H1 (cell line): Measurements from ENCODE around the gene VWA7. TPM values are rescaled to one million over a fixed set of nuclear protein-coding genes. Genes with fewer than 3 reads are reported as not detected.

Experiments
- CTCF ChIA-PET: fragments of 300-600 bp; sonication (Branson Sonifier 250); formaldehyde crosslinking; loops from one replicate; lab custom pipeline; 2021; ENCODE audit not compliant: partially characterized antibody; lab: Charles Lee
- POLR2A ChIA-PET: fragments of 300-600 bp; sonication (Branson Sonifier 250); formaldehyde crosslinking; loops from one replicate; lab custom pipeline; 2021; ENCODE audit warnings: inconsistent platforms; ENCODE audit not compliant: partially characterized antibody; lab: Charles Lee
- DNase-seq, 2 experiments: peaks; one replicate each; pipeline versions ENCODE4 v3.0.0 to v3.0.0-alpha.2; 2010 to 2022; ENCODE audit warnings: low spot score in 2 of 2, low read depth in 1 of 2, mixed read lengths in 1 of 2
- FAIRE-seq: peaks from 2 replicates; lab custom pipeline; 2011; peaks lifted over from hg19 to GRCh38; lab: Jason Lieb, UNC
- H2AFZ ChIP-seq: 2 replicates; pipeline ENCODE4 v1.8.1; 2012; ENCODE audit warnings: low read length, inconsistent platforms
- H2AK5ac ChIP-seq: 2 replicates; pipeline ENCODE4 v1.6.1; 2013; ENCODE audit warnings: low read depth, low read length
- H2BK120ac ChIP-seq: replicated peaks from 2 replicates; pipeline ENCODE3; 2013; ENCODE audit warnings: low read depth, low read length, inconsistent platforms
- H2BK12ac ChIP-seq: 2 replicates; pipeline ENCODE4 v1.6.1; 2013; ENCODE audit warnings: low read depth, low read length
- H2BK15ac ChIP-seq: 2 replicates; pipeline ENCODE4 v1.6.1; 2013; ENCODE audit warnings: low read length
- H2BK20ac ChIP-seq: 2 replicates; pipeline ENCODE4 v1.6.1; 2013; ENCODE audit warnings: low read length
- H2BK5ac ChIP-seq: 2 replicates; pipeline ENCODE4 v1.6.1; 2013; ENCODE audit warnings: low read depth, low read length
- H3K14ac ChIP-seq: 2 replicates; pipeline ENCODE4 v1.6.1; 2013; ENCODE audit warnings: inconsistent platforms; ENCODE audit not compliant: insufficient read length
- H3K18ac ChIP-seq: 2 replicates; pipeline ENCODE4 v1.6.1; 2013; ENCODE audit warnings: low read length; ENCODE audit errors: extremely low read depth
- H3K23ac ChIP-seq: 2 replicates; pipeline ENCODE4 v1.6.1; 2013; ENCODE audit warnings: inconsistent platforms; ENCODE audit not compliant: insufficient read length
- H3K23me2 ChIP-seq: 2 replicates; pipeline ENCODE4 v1.6.1; 2013; ENCODE audit warnings: low read depth, low read length
- H3K27ac ChIP-seq: 2 replicates; pipeline ENCODE4 v1.6.1; 2011; ENCODE audit warnings: low read depth, low read length, inconsistent platforms
- H3K27me3 ChIP-seq, 4 experiments: replicated peaks in 1 of 4; 1 replicate in 1 of 4; 2 replicates in 3 of 4; pipeline versions ENCODE4 v1.6.1 to v1.8.1; 2011 to 2013; ENCODE audit warnings: low read length in 3 of 4, mild to moderate bottlenecking in 3 of 4, inconsistent platforms in 2 of 4, mixed read lengths in 2 of 4, moderate library complexity in 1 of 4; ENCODE audit not compliant: control insufficient read depth in 3 of 4, insufficient read depth in 3 of 4; ENCODE audit errors: extremely low read depth in 1 of 4
- H3K36me3 ChIP-seq, 4 experiments: 2 replicates each; pipeline versions ENCODE4 v1.6.1 to v1.8.1; 2011 to 2013; ENCODE audit warnings: mild to moderate bottlenecking in 4 of 4, low read length in 3 of 4, moderate library complexity in 2 of 4, control low read depth in 1 of 4, inconsistent platforms in 1 of 4; ENCODE audit not compliant: insufficient read depth in 4 of 4, control insufficient read depth in 2 of 4
- H3K4ac ChIP-seq: replicated peaks from 2 replicates; pipeline ENCODE3; 2013; ENCODE audit warnings: low read length, low read depth, mixed read lengths, inconsistent platforms; ENCODE audit not compliant: insufficient read length
- H3K4me1 ChIP-seq, 4 experiments: replicated peaks in 1 of 4; 1 replicate in 1 of 4; 2 replicates in 3 of 4; pipeline versions ENCODE4 v1.6.1 to v1.8.1; 2011 to 2013; ENCODE audit warnings: low read length in 3 of 4, inconsistent platforms in 2 of 4, mixed read lengths in 1 of 4; ENCODE audit not compliant: insufficient read depth in 4 of 4, control insufficient read depth in 3 of 4
- H3K4me2 ChIP-seq, 2 experiments: 2 replicates each; pipeline versions ENCODE4 v1.6.1 to v1.8.1; 2011 to 2013; ENCODE audit warnings: low read depth in 2 of 2, low read length in 2 of 2, control low read depth in 1 of 2, inconsistent platforms in 1 of 2, mild to moderate bottlenecking in 1 of 2; ENCODE audit not compliant: insufficient read depth in 1 of 2
- H3K4me3 ChIP-seq, 4 experiments: fragments of 200-600, 300-600 bp in 1 of 4; sonication (generic), shearing (Covaris generic), sonication (Bioruptor Twin) in 1 of 4; 2 replicates each; pipeline versions ENCODE4 v1.5.1 to v1.8.1; 2011 to 2016; ENCODE audit warnings: low read length in 4 of 4, low read depth in 3 of 4, control low read depth in 2 of 4, inconsistent platforms in 2 of 4, mild to moderate bottlenecking in 2 of 4, mixed read lengths in 1 of 4, moderate library complexity in 1 of 4; ENCODE audit not compliant: insufficient read depth in 2 of 4; ENCODE audit errors: extremely low read depth in 1 of 4
- H3K56ac ChIP-seq: replicated peaks from 2 replicates; pipeline ENCODE3; 2013; ENCODE audit warnings: low read depth, mild to moderate bottlenecking, mixed read lengths, low read length, inconsistent platforms; ENCODE audit not compliant: insufficient read length
- H3K79me1 ChIP-seq: 2 replicates; pipeline ENCODE4 v1.6.1; 2013; ENCODE audit warnings: low read depth, low read length, control low read depth
- H3K79me2 ChIP-seq, 2 experiments: 2 replicates each; pipeline versions ENCODE4 v1.6.1 to v1.8.1; 2012 to 2013; ENCODE audit warnings: low read length in 2 of 2, mild to moderate bottlenecking in 2 of 2, inconsistent platforms in 1 of 2; ENCODE audit not compliant: insufficient read depth in 2 of 2, control insufficient read depth in 1 of 2
- H3K9ac ChIP-seq, 4 experiments: replicated peaks in 1 of 4; 1 replicate in 1 of 4; 2 replicates in 3 of 4; pipeline versions ENCODE4 v1.6.1 to v1.8.1; 2011 to 2013; ENCODE audit warnings: low read depth in 3 of 4, low read length in 3 of 4, control low read depth in 2 of 4, mild to moderate bottlenecking in 2 of 4, moderate library complexity in 2 of 4, inconsistent platforms in 1 of 4; ENCODE audit errors: extremely low read depth in 1 of 4
- H3K9me3 ChIP-seq, 2 experiments: 2 replicates each; pipeline versions ENCODE4 v1.6.1 to v1.8.1; 2012 to 2013; ENCODE audit warnings: mild to moderate bottlenecking in 2 of 2, moderate library complexity in 2 of 2, control low read depth in 1 of 2, inconsistent platforms in 1 of 2, low read depth in 1 of 2, low read length in 1 of 2, mixed read lengths in 1 of 2; ENCODE audit not compliant: insufficient read depth in 2 of 2
- H4K20me1 ChIP-seq, 2 experiments: replicated peaks in 1 of 2; 2 replicates each; pipeline versions ENCODE3 to v1.8.1; 2011 to 2013; ENCODE audit warnings: inconsistent platforms in 2 of 2, low read length in 2 of 2, mild to moderate bottlenecking in 1 of 2; ENCODE audit not compliant: insufficient read depth in 2 of 2, control insufficient read depth in 1 of 2
- H4K5ac ChIP-seq: 2 replicates; pipeline ENCODE4 v1.6.1; 2013; ENCODE audit warnings: low read length, low read depth, mixed read lengths, inconsistent platforms; ENCODE audit not compliant: insufficient read length
- H4K8ac ChIP-seq: 2 replicates; pipeline ENCODE4 v1.8.0; 2013; ENCODE audit warnings: mild to moderate bottlenecking, moderate library complexity, low read length, inconsistent platforms; ENCODE audit not compliant: insufficient read depth; ENCODE audit errors: extremely low read depth
- H4K91ac ChIP-seq: replicated peaks from 2 replicates; pipeline ENCODE3; 2013; ENCODE audit warnings: low read length, mixed read lengths, inconsistent platforms; ENCODE audit not compliant: insufficient read length
- CEBPB ChIP-seq: IDR thresholded peaks from 2 replicates; pipeline ENCODE4 v1.6.1; 2012; ENCODE audit warnings: low read depth, low read length
- EP300 ChIP-seq, 2 experiments: IDR thresholded peaks; 1 replicate in 1 of 2; 2 replicates in 1 of 2; pipeline ENCODE4 v1.6.1; 2011 to 2012; ENCODE audit warnings: low read depth in 2 of 2, low read length in 2 of 2, mild to moderate bottlenecking in 2 of 2, borderline replicate concordance in 1 of 2, inconsistent platforms in 1 of 2, moderate library complexity in 1 of 2
- KDM1A ChIP-seq: fragments of 200-600, 300-600 bp; sonication (generic); IDR thresholded peaks from 2 replicates; pipeline ENCODE4 v1.7.1; 2016; ENCODE audit warnings: mild to moderate bottlenecking, low read length, borderline replicate concordance
- SP4 ChIP-seq: IDR thresholded peaks from 2 replicates; pipeline ENCODE4 v1.6.1; 2012; ENCODE audit warnings: low read length, inconsistent platforms
- SRF ChIP-seq: IDR thresholded peaks from 2 replicates; pipeline ENCODE4 v1.6.1; 2011; ENCODE audit warnings: mild to moderate bottlenecking, low read depth, low read length, moderate library complexity
- WGBS, 2 experiments: shearing (Covaris generic) in 1 of 2; methylation state at CpG; one replicate each; pipeline versions ENCODE4 v1.1.6 to v1.1.7; 2013 to 2015; ENCODE audit warnings: low lambda C conversion rate in 2 of 2, mixed read lengths in 2 of 2, inconsistent platforms in 1 of 2, low coverage in 1 of 2, missing lambda C conversion rate in 1 of 2; ENCODE audit not compliant: insufficient replicate concordance in 2 of 2, insufficient coverage in 1 of 2, insufficient read length in 1 of 2; ENCODE audit errors: extremely low coverage in 1 of 2, missing lambda C conversion rate in 1 of 2; 5-methylcytosine and 5-hydroxymethylcytosine counted together
- polyA plus RNA-seq, 7 experiments: library from polyadenylated mRNA; depleted of rRNA in 3 of 7; stranded (reverse) in 5 of 7; unstranded in 2 of 7; fragments of >200 nt in 5 of 7; fragments of 200-250 nt in 2 of 7; gene quantifications; 1 replicate in 5 of 7; 2 replicates in 1 of 7; 4 replicates in 1 of 7; pipeline versions ENCODE4 v1.2.1 to v1.2.3, GENCODE V29; 2011 to 2013; ENCODE audit warnings: missing spikeins in 2 of 7, mixed read lengths in 2 of 7
- total RNA-seq: library from RNA; stranded (reverse); fragmentation: NEBNext Ultra II Directional; extraction: Animal tissue kit (Norgen Biotek cat#: 25700); gene quantifications from 2 replicates; pipeline ENCODE4 v1.2.1, GENCODE V29; 2021
- TF ChIP-seq, protein P1 (sequence below): IDR thresholded peaks from 2 replicates; pipeline ENCODE4 v1.6.1; 2011; ENCODE audit warnings: low read length, improper control_type of control experiment

The VWA7 gene
- total and polyA plus RNA-seq, 2 of the 8 experiments (the other 6 are each of a cell fraction or from before 2014, with no cell fraction given) = 0.82 to 2.1 TPM

DNA sequence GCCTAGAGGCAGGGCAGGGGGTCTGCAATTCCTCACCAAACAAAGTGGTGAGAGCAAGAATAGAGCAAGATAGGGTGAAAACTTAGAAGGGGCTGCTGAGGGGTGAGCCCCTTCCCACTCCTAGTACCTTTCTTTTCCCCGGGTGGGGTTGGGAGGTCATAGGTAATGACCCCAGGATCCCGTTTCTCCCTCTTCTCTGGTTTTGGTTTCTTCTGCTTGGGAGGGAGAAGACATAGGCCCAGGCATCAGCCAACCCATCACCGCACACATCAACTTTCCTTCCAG, 14.9 kb upstream of the VWA7 start:
- CTCF ChIA-PET = interaction anchor here (0.8 to 15.6 kb wide), 25 partner anchors 8 to 160 kb away, joined by 3 to 228 read pairs (median 5); partner anchors contain the start of genes DDAH2, HSPA1B, LSM2 and MSH5
- WGBS, 2 experiments = 82% methylated on average over 3 of the region's 3 CpGs; no CpG with 5 or more reads in 1 of the 2 experiments

More for the DNA sequence above, 14.9 kb upstream of the VWA7 start:
- H3K36me3 ChIP-seq = peaks cover 4 to 39% (median 10%) of the 10 kb centered on the region in 4 experiments; a peak in 5 of 8 replicates
- no peak overlapping the region for H2BK15ac ChIP-seq
- H2BK20ac ChIP-seq = no peak overlapping the region
- no peak overlapping the region for H4K91ac ChIP-seq
- no peaks in the 10 kb centered on the region for H3K9me3 ChIP-seq
- no peak overlapping the region for H3K27ac ChIP-seq
- H3K4ac ChIP-seq = no peak overlapping the region
- H3K18ac ChIP-seq = no peak overlapping the region
- H2BK12ac ChIP-seq = no peak overlapping the region
- H3K79me1 ChIP-seq = peaks cover 3% of the 10 kb centered on the region; the same call in 1 of the 2 replicates
- H3K23ac ChIP-seq = no peak overlapping the region
- H3K14ac ChIP-seq = no peak overlapping the region
- H3K27me3 ChIP-seq = no peaks in the 10 kb centered on the region
- H3K9ac ChIP-seq = no peak overlapping the region
- H4K8ac ChIP-seq = no peak overlapping the region
- no peak overlapping the region for H2BK5ac ChIP-seq
- no peak overlapping the region for H2BK120ac ChIP-seq
- peaks cover 5% of the 10 kb centered on the region; the same call in 1 of the 2 replicates for H3K23me2 ChIP-seq
- DNase-seq = no peak
- no peak overlapping the region for H4K5ac ChIP-seq
- no peak overlapping the region for H3K4me3 ChIP-seq
- POLR2A ChIA-PET = interaction anchor here (0.7 to 10.3 kb wide), 8 partner anchors 9 to 126 kb away, joined by 3 to 85 read pairs (median 6); partner anchors contain the start of genes DDAH2, HSPA1B, MSH5 and VWA7
- no peak overlapping the region for H3K56ac ChIP-seq
- H3K4me1 ChIP-seq = peaks cover 0 to 2% (median under 1%) of the 10 kb centered on the region in 4 experiments; a peak in 3 of 7 replicates
- FAIRE-seq = no peak
- H2AK5ac ChIP-seq = no peak overlapping the region
- H2AFZ ChIP-seq = no peak overlapping the region
- peaks cover 0 to 5% of the 10 kb centered on the region in 2 experiments for H4K20me1 ChIP-seq
- TF ChIP-seq SP4 (no peak), KDM1A (no peak), CEBPB (no peak), EP300 (IDR thresholded peaks at IDR 0.05; ENCODE audit: borderline replicate concordance in 1 of 2, low read depth in 2 of 2, low read length in 2 of 2) (no peak), SRF (no peak)
- TF ChIP-seq, protein P1, sequence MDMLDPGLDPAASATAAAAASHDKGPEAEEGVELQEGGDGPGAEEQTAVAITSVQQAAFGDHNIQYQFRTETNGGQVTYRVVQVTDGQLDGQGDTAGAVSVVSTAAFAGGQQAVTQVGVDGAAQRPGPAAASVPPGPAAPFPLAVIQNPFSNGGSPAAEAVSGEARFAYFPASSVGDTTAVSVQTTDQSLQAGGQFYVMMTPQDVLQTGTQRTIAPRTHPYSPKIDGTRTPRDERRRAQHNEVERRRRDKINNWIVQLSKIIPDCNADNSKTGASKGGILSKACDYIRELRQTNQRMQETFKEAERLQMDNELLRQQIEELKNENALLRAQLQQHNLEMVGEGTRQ = no peak
- H3K4me2 ChIP-seq = no peak overlapping the region
- peaks cover 0 to 19% of the 10 kb centered on the region in 2 experiments; a peak in 2 of 4 replicates for H3K79me2 ChIP-seq
